ENCODE results near the gene DUOX2.

The DUOX2 gene

DNA sequence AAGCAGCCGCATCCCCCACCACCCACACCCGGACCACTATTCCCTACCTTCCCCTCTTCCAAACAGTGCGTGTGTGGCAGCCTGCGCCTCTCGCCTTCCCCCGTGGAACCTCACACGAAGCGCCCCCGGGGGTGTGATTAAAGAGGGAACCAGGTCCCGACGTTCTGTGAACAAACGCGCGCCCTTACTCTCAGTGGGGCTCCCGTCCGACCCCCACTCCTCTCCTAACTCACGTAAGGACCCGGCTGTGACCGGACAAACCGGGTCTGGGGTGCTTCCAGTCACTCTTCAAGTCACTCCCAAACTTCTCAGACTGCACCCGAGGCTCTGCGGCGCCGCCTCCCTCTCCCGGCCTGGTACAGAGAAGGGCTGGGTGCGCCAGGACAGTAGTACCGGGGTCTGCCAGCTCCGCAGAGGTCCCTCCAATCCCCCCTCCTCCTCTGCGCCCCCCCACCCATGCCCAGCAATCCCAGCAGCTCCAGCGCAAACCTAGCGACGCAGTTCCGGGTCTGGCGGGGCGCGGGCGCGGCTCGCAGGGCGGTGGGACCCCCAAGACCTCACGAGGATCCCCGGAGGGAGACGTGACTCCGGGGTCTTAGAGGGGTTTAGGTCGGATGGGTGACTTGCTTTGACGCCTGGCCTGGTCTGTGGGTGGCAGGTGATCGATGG, 15.1 kb upstream of the DUOX2 start:
- TF ChIP-seq HDGF (IDR thresholded peaks at IDR 0.05; ENCODE audit: borderline replicate concordance) (no peak), SP1 (IDR thresholded peaks at IDR 0.05) (no peak)
- no peak for DNase-seq (ENCODE audit: extremely low spot score)
- POLR2A ChIA-PET = no interaction called here
- CTCF ChIA-PET = no interaction called here

- POLR2A ChIA-PET = interaction anchor here (1.6 kb wide), 1 partner anchor 153 kb away, joined by 4 read pairs; no protein-coding TSS in a partner anchor
Measured at GRCh38 chr15:45126535-45127158, 12.7 kb upstream of the DUOX2 start.

GRCh38 chr15:45123397-45123796, 9.4 kb upstream of the DUOX2 start:
- ChIA-PET CTCF (no interaction called here), POLR2A (no interaction called here)
- TF ChIP-seq BHLHE40 (IDR thresholded peaks at IDR 0.05; ENCODE audit: borderline replicate concordance) (no peak), ZNF384 (IDR thresholded peaks at IDR 0.05) (no peak)
- DNase-seq (ENCODE audit: extremely low spot score) = no peak

More at GRCh38 chr15:45126535-45127158, 12.7 kb upstream of the DUOX2 start:
- DNase-seq (ENCODE audit: extremely low spot score) = peak; percentile 17
- CTCF ChIA-PET = interaction anchor here (0.7 to 1.1 kb wide), 4 partner anchors 8 to 37 kb away, joined by 3 to 8 read pairs (median 4); no protein-coding TSS in a partner anchor
- TF ChIP-seq PKNOX1 (IDR thresholded peaks at IDR 0.05) = peak; percentile 47; the same call in 1 of the 2 replicates
- TF ChIP-seq ZNF384 (IDR thresholded peaks at IDR 0.05) = no peak

GRCh38 chr15:45122719-45123118, 8.7 kb upstream of the DUOX2 start:
- no peak for DNase-seq (ENCODE audit: extremely low spot score)
- TF ChIP-seq TARDBP (IDR thresholded peaks at IDR 0.05) (no peak), SP1 (IDR thresholded peaks at IDR 0.05) (no peak), L3MBTL2 (conservative IDR thresholded peaks at IDR 0.05) (no peak), FOXA1 (IDR thresholded peaks at IDR 0.05) (no peak), NFRKB (IDR thresholded peaks at IDR 0.05) (no peak), HDGF (IDR thresholded peaks at IDR 0.05; ENCODE audit: borderline replicate concordance) (no peak), LEF1 (IDR thresholded peaks at IDR 0.05; ENCODE audit: borderline replicate concordance) (no peak), ARNT (IDR thresholded peaks at IDR 0.05) (no peak), PKNOX1 (IDR thresholded peaks at IDR 0.05) (no peak), BHLHE40 (IDR thresholded peaks at IDR 0.05; ENCODE audit: borderline replicate concordance) (no peak), CTBP1 (IDR thresholded peaks at IDR 0.05; ENCODE audit: borderline replicate concordance) (no peak), ZNF384 (IDR thresholded peaks at IDR 0.05) (no peak), FOXK2 (IDR thresholded peaks at IDR 0.05) (no peak), FOXM1 (IDR thresholded peaks at IDR 0.05; ENCODE audit: borderline replicate concordance) (no peak), SUZ12 (IDR thresholded peaks at IDR 0.05) (no peak), ELF4 (IDR thresholded peaks at IDR 0.05) (no peak)
- CTCF ChIA-PET = no interaction called here
- POLR2A ChIA-PET = no interaction called here

DNA sequence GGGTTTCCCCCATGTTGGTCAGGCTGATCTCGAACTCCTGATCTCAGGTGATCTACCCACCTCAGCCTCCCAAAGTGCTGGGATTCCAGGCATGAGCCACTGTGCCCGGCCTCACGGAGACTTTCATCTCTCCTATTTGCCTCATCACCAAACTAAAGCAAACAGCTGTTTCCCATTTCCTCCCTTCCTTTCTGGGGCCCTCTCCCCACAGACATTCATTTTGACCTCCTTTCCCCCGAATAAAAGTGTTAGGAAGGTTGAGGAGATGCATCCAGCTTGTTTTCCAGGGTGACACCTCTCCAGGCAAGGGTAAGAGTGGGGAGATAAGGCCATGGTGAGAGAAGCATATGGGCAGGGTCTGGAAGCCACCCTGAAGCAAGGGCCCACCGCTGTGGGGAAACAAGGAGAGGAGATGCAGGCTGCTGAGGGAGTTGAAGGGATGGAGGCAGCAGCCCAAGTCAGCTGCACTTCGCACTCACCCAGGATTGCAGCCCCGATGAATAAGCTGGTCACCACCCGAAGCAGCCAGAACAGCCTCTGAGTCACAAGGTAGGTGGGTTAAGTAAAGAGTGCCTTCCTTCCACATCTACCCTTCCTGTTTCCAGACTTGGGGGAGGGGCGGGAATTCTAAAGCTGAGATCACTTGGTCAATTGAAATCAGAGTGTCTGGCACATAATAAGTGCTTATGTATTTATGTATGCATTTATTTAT, 7.9 kb upstream of the DUOX2 start:
- ChIA-PET CTCF (interaction anchor here (0.6 kb wide), 1 partner anchor 56 kb away, joined by 3 read pairs; no protein-coding TSS in a partner anchor), POLR2A (no interaction called here)
- no peak for TF ChIP-seq L3MBTL2 (conservative IDR thresholded peaks at IDR 0.05)
- TF ChIP-seq FOXA1 (IDR thresholded peaks at IDR 0.05) = no peak
- no peak for TF ChIP-seq PKNOX1 (IDR thresholded peaks at IDR 0.05)
- no peak for TF ChIP-seq ARNT (IDR thresholded peaks at IDR 0.05)
- no peak for TF ChIP-seq SUZ12 (IDR thresholded peaks at IDR 0.05)
- no peak for TF ChIP-seq NFRKB (IDR thresholded peaks at IDR 0.05)
- no peak for TF ChIP-seq FOXM1 (IDR thresholded peaks at IDR 0.05; ENCODE audit: borderline replicate concordance)
- TF ChIP-seq CTBP1 (IDR thresholded peaks at IDR 0.05; ENCODE audit: borderline replicate concordance) = no peak
- no peak for TF ChIP-seq ELF4 (IDR thresholded peaks at IDR 0.05)
- TF ChIP-seq FOXK2 (IDR thresholded peaks at IDR 0.05) = no peak
- TF ChIP-seq LEF1 (IDR thresholded peaks at IDR 0.05; ENCODE audit: borderline replicate concordance) = no peak
- TF ChIP-seq HDGF (IDR thresholded peaks at IDR 0.05; ENCODE audit: borderline replicate concordance) = no peak
- TF ChIP-seq SP1 (IDR thresholded peaks at IDR 0.05) = no peak
- no peak for TF ChIP-seq ZNF384 (IDR thresholded peaks at IDR 0.05)
- no peak for DNase-seq (ENCODE audit: extremely low spot score)

GRCh38 chr15:45121020-45121419, 7.0 kb upstream of the DUOX2 start:
- TF ChIP-seq NFRKB (IDR thresholded peaks at IDR 0.05) (no peak), PKNOX1 (IDR thresholded peaks at IDR 0.05) (no peak), LEF1 (IDR thresholded peaks at IDR 0.05; ENCODE audit: borderline replicate concordance) (no peak), L3MBTL2 (conservative IDR thresholded peaks at IDR 0.05) (no peak), TARDBP (IDR thresholded peaks at IDR 0.05) (no peak), HDGF (IDR thresholded peaks at IDR 0.05; ENCODE audit: borderline replicate concordance) (no peak), ZNF384 (IDR thresholded peaks at IDR 0.05) (no peak)
- ChIA-PET CTCF (no interaction called here), POLR2A (no interaction called here)

More at GRCh38 chr15:45121020-45121419, 7.0 kb upstream of the DUOX2 start:
- no peak for DNase-seq (ENCODE audit: extremely low spot score)
